SK-N-SH (cell line): Measurements from ENCODE around the gene LRTM1.

ENCODE experiments used
- CTCF ChIP-seq: fragments of 200-600 bp; sonication (generic); IDR thresholded peaks from 2 replicates; pipeline ENCODE4 v1.6.1; 2017; ENCODE audit warnings: antibody characterized with exemption, mild to moderate bottlenecking, moderate library complexity
- POLR2AphosphoS5 ChIP-seq: IDR thresholded peaks from 2 replicates; pipeline ENCODE4 v1.6.1; 2012; ENCODE audit warnings: low read depth, low read length
- REST ChIP-seq: IDR thresholded peaks from 2 replicates; pipeline ENCODE4 v1.6.1; 2012; ENCODE audit warnings: mild to moderate bottlenecking, low read depth, low read length, moderate library complexity

- TF ChIP-seq CTCF: no peak
- TF ChIP-seq REST: no peak
- no peak for TF ChIP-seq POLR2AphosphoS5
Observed at GRCh38 chr3:54949491-54950044, 21.7 kb upstream of the LRTM1 start.
